Neural crest cell (in vitro differentiated cells): ENCODE results near the gene CD40. TPM values are rescaled to one million over a fixed set of nuclear protein-coding genes. Genes with fewer than 3 reads are reported as not detected.

Source experiments
- DNase-seq: peaks from one replicate; pipeline ENCODE4 v3.0.0; 2021; ENCODE audit warnings: low read depth, mixed read lengths, low spot score
- H3K27ac Mint-ChIP-seq: one replicate; pipeline ENCODE4 v1.8.0; 2021; ENCODE audit warnings: mild to moderate bottlenecking, mixed read lengths; ENCODE audit not compliant: unreplicated experiment
- H3K27me3 Mint-ChIP-seq: 2 replicates; pipeline ENCODE4 v1.8.0; 2021; ENCODE audit warnings: low read depth, mild to moderate bottlenecking, mixed read lengths
- H3K36me3 Mint-ChIP-seq: 2 replicates; pipeline ENCODE4 v1.8.0; 2021; ENCODE audit warnings: low read depth, mild to moderate bottlenecking, mixed read lengths
- H3K4me1 Mint-ChIP-seq: 2 replicates; pipeline ENCODE4 v1.8.0; 2021; ENCODE audit warnings: mixed read lengths
- H3K4me3 Mint-ChIP-seq: one replicate; pipeline ENCODE4 v1.8.0; 2021; ENCODE audit warnings: mild to moderate bottlenecking, mixed read lengths
- H3K9me3 Mint-ChIP-seq: 2 replicates; pipeline ENCODE4 v1.8.0; 2021; ENCODE audit warnings: mixed read lengths
- CTCF ChIP-seq: fragments of 200-600 bp; sonication (generic); conservative IDR thresholded peaks from 2 replicates; pipeline ENCODE4 v1.5.0; 2021; ENCODE audit warnings: antibody characterized with exemption, mild to moderate bottlenecking
- total RNA-seq: library from RNA; stranded (reverse); gene quantifications from 2 replicates; pipeline ENCODE4 v1.2.1, GENCODE V29; 2021

Gene CD40
- total RNA-seq, 1 donor from 2014 or later, result 4.8 TPM

- no peaks in the 10 kb centered on the region for H3K4me1 Mint-ChIP-seq
- no peak for TF ChIP-seq CTCF
These were observed 53.8 kb downstream of the CD40 start for GRCh38 chr20:46171909-46172308.

DNA sequence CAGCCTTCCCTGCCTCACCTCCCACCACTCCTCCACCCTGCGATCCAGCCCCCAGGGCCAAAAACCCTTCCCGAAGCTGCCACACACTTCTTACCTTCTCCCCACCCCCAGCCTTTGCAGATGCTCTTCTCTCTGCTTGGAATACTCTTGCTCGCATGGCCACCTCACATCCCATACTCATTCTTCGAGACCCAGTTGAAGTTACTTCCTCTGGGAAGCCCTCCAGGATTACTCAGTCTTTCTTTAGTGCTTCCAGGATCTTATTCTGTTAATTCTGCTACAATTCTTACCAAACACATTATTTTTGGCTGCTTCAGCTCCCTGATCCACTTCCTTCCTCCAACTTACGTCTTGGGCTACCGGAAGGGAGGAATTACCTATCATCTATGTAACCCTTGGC, 54.3 kb downstream of the CD40 start:
- H3K36me3 Mint-ChIP-seq, result no peaks in the 10 kb centered on the region
- DNase-seq, result no peak
- no peak overlapping the region for H3K4me3 Mint-ChIP-seq
- H3K27me3 Mint-ChIP-seq, result peaks cover 74% of the 10 kb centered on the region
- no peak for TF ChIP-seq CTCF
- H3K9me3 Mint-ChIP-seq, result no peaks in the 10 kb centered on the region
- no peaks in the 10 kb centered on the region for H3K4me1 Mint-ChIP-seq
- no peak overlapping the region for H3K27ac Mint-ChIP-seq

More at GRCh38 chr20:46171909-46172308, 53.8 kb downstream of the CD40 start:
- Mint-ChIP-seq H3K36me3 (no peaks in the 10 kb centered on the region), H3K27ac (no peak overlapping the region), H3K27me3 (peaks cover 74% of the 10 kb centered on the region), H3K9me3 (no peaks in the 10 kb centered on the region), H3K4me3 (no peak overlapping the region)
- no peak for DNase-seq

DNA sequence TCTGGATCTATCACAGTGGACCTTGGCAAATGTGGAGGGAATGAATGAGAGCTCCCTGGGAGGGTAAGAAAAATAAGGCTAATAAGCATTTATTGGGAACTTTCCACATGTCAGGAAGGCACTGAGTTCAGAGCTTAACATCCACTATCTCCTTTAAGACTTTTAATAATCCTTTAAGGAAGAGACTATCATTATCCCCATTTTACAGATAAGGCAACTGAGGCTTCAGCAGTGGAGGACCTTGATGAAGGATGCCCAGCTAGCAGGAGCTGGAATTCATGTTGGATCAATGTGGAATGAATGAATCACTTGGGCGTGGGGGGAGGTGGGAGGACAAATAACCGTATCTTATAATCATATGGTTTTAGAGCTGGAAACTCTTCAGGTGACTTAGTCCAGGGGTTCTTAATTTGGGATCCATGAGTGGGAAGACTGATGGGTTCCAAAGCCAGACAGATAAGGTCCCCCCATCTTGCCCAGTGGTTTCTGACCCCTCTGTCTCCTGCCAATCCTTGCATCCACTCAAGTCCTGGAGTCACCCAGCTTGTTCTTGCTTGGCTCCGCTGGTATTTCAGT, 54.9 kb downstream of the CD40 start:
- H3K27ac Mint-ChIP-seq, result no peak overlapping the region
- no peak overlapping the region for H3K4me3 Mint-ChIP-seq
- no peak for DNase-seq
- H3K4me1 Mint-ChIP-seq, result no peaks in the 10 kb centered on the region
- H3K27me3 Mint-ChIP-seq, result peaks cover 74% of the 10 kb centered on the region
- H3K9me3 Mint-ChIP-seq, result no peaks in the 10 kb centered on the region
- H3K36me3 Mint-ChIP-seq, result no peaks in the 10 kb centered on the region
- no peak for TF ChIP-seq CTCF

DNA sequence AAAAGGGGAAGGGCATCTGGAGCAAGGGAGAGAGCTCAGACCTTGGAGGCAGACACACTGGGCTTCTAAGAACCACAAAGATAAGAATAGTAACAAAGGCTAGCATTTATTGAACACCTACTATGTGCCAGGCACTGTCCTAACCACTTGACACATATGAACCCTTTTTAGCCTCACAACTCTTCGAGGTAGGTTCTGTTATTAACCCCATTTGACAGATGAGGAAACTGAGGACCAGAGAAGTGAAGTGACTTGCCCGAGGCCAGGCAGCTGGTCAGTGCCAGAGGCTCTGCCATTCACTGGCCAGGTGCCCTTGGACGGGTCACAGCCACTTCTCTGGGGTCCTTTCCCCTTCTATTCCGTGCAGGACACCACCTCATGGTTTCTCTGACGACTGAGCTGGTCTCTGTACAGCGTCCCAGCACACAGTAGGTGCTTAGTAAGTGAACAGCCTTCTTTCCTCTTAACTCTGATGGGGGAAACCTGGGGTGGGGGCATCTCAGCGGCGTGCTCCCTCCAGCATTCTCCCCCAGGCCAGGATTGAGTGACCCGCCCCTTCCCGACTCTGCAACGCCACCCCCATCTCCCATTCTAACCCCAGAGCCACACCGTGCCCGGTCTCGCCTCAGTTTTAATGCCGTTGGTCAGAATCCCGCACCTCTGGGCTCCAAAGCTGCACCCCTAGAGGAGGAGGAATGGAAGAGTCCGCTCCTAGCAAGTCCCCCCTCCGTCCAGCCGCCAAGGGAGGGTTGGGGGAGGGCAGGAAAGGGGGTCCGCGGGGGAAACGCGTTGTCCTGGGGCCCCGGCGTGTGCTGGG, 55.7 kb downstream of the CD40 start:
- Mint-ChIP-seq H3K4me1 (no peaks in the 10 kb centered on the region), H3K9me3 (no peaks in the 10 kb centered on the region), H3K36me3 (no peaks in the 10 kb centered on the region), H3K27me3 (peaks cover 73% of the 10 kb centered on the region), H3K4me3 (no peak overlapping the region), H3K27ac (no peak overlapping the region)
- TF ChIP-seq CTCF, result no peak
- DNase-seq, result no peak

DNA sequence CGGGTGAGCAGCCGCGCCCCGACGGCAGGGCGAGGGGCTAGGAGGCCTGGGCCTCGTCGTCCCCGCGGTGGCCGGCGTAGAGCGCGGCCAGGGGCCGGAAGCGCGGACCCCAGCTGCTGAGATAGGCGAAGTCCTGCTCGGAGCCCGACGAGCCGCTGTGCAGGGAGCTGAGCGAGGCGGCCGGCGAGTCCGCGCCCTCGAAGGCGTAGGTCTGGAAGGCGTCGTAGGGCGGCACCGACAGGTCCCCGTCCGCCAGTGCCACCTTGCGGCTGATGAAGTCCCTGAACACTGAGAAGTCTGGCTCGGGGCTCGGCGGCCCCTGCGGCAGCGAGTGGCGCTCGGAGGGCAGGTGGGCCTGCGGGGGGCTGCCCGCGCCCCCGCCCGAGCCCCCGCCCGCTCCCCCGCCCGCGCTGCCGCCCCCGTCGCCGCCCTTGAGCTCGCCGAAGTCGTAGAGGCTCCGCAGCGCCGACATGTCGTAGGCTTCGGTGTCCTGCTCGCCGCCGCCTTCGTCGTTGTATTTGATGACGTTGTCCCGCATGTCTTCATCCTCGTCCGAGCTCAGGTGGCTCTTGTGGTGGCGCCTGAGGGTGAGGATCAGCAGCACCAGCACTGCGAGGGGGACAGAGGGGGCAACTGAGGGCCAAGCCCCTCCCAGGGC, 56.5 kb downstream of the CD40 start:
- Mint-ChIP-seq H3K27me3 (peaks cover 76% of the 10 kb centered on the region), H3K4me1 (no peaks in the 10 kb centered on the region), H3K4me3 (no peak overlapping the region), H3K36me3 (no peaks in the 10 kb centered on the region), H3K27ac (no peak overlapping the region), H3K9me3 (no peaks in the 10 kb centered on the region)
- DNase-seq, result peak; percentile 80
- peak; percentile 75 for TF ChIP-seq CTCF
